DMS114 treated with DMSO at 0.1 percent for 48 hours (cell line): ENCODE results near the gene DENND1A.

ENCODE experiments used
- DNase-seq: peaks from one replicate; lab custom pipeline; 2025; ENCODE audit not compliant: unreplicated experiment; lab: John Stamatoyannopoulos, UW

DENND1A gene

GRCh38 chr9:123365287-123365880 lies 564.5 kb downstream of the DENND1A start:
- DNase-seq = no peak

GRCh38 chr9:123364241-123364824 lies 565.6 kb downstream of the DENND1A start:
- DNase-seq = no peak

GRCh38 chr9:123362856-123363255 lies 567.1 kb downstream of the DENND1A start:
- no peak for DNase-seq

GRCh38 chr9:123361731-123362510 lies 568.0 kb downstream of the DENND1A start:
- DNase-seq = no peak

- no peak for DNase-seq
Measured at GRCh38 chr9:123361086-123361730, 568.7 kb downstream of the DENND1A start.

- no peak for DNase-seq
Measured at GRCh38 chr9:123360161-123361085, 569.5 kb downstream of the DENND1A start.

GRCh38 chr9:123359546-123359945 lies 570.4 kb downstream of the DENND1A start:
- DNase-seq = no peak

- DNase-seq = no peak
Measured at GRCh38 chr9:123359106-123359505, 570.8 kb downstream of the DENND1A start.

GRCh38 chr9:123358181-123358905 lies 571.6 kb downstream of the DENND1A start:
- DNase-seq = no peak

GRCh38 chr9:123357743-123358059 lies 572.2 kb downstream of the DENND1A start:
- DNase-seq = no peak

- DNase-seq = no peak
Measured at GRCh38 chr9:123356851-123357742, 572.8 kb downstream of the DENND1A start.

- no peak for DNase-seq
Measured at GRCh38 chr9:123355761-123356431, 574.0 kb downstream of the DENND1A start, which contains the start of gene CRB2. TSS of gene CRB2 (plus strand) at chr9:123356197. CDS start at chr9:123356261, 64 bp downstream.

GRCh38 chr9:123354806-123355508 lies 575.0 kb downstream of the DENND1A start:
- DNase-seq = no peak

GRCh38 chr9:123353984-123354591 lies 575.8 kb downstream of the DENND1A start:
- DNase-seq = peak; percentile 8

- DNase-seq = no peak
Measured at GRCh38 chr9:123353041-123353440, 576.9 kb downstream of the DENND1A start.

- no peak for DNase-seq
Measured at GRCh38 chr9:123350590-123351310, 579.2 kb downstream of the DENND1A start.
